ENCODE data around the gene NTN4. TPM values are rescaled to one million over a fixed set of nuclear protein-coding genes. Genes with fewer than 3 reads are reported as not detected.

NTN4 gene
- total and polyA plus RNA-seq, 10 of the 15 experiments (the other 5 are each of a cell fraction or from before 2014, with no cell fraction given) = 0.15 TPM; not detected in 9

DNA sequence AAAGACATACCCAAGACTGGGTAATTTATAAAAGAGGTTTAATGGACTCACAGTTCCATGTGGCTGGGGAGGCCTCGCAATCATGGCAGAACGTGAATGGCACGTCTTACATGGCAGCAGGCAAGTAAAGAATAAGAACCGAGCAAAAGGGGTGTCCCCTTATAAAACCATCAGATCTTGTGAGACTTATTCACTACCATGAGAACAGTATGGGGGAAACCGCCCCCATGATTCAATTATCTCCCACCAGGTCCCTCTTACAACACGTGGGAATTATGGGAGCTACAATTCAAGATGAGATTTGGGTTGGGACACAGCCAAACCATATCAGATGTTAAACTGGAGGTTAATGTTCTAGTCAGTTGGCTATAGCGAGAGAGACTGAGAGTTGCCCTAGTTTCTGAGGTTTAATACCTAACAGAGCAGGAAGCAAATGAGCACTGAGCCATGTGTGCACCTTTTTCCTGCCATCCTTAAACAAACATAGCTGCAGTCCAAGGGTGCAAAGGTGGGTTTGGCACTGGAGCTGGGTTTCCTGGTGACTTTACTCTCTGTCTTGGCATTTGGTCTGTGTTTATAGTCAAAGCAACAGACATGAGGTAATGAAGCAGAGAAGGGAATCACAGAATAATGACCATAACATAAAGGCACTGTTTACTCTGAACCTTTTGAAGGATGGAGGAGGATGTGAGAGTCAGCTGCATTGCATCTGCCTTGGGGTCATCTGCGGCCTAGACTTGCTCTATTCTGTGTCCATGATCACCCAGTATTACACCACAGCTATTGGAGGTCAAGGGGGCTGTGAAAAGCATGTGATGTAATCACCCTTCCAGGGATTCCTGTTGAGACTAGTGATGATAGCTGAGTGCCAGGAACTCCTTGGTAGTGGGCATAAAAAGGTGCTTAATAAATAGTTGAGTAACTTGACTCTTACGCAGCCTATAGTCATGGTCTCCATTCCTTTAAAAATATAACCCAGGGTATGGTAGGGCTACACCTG is 155.6 kb downstream of the NTN4 start:
- ChIA-PET POLR2A (interaction anchor here (0.6 kb wide), 1 partner anchor 274 kb away, joined by 3 read pairs; no protein-coding TSS in a partner anchor), SMC1A (ENCODE audit: uncharacterized antibody, unreplicated experiment) (no interaction called here), RAD21 (ENCODE audit: unreplicated experiment) (no interaction called here), CTCF (no interaction called here)
- in situ Hi-C loops (cut with MboI) (no loop called here), intact Hi-C loops (cut with micrococcal nuclease; ENCODE audit: unreplicated experiment) (no loop called here)
- ATAC-seq (no peak), DNase-seq (ENCODE audit: low read depth, low spot score) (no peak), FAIRE-seq (no peak)
- Histone ChIP-seq H3K27ac (ENCODE audit: control insufficient read depth, insufficient read depth) (no peak overlapping the region), H4K20me1 (ENCODE audit: control insufficient read depth, insufficient read depth) (no peaks in the 10 kb centered on the region), H3K4me1 (ENCODE audit: control insufficient read depth, insufficient read depth, low read length) (no peaks in the 10 kb centered on the region), H3K27me3 (replicated peaks in 1 of 2; ENCODE audit: control insufficient read depth in 2 of 2, insufficient read depth in 2 of 2, low read length in 1 of 2) (no peaks in the 10 kb centered on the region; a peak in 2 of 4 replicates), H2AFZ (ENCODE audit: control insufficient read depth, low read depth, low read length) (no peak overlapping the region), H3K79me2 (ENCODE audit: control insufficient read depth, insufficient read depth, low read length) (no peaks in the 10 kb centered on the region), H3K36me3 (ENCODE audit: control insufficient read depth in 2 of 2, insufficient read depth in 2 of 2, low read length in 1 of 2) (no peaks in the 10 kb centered on the region), H3K9me3 (replicated peaks; ENCODE audit: control insufficient read depth, insufficient read depth, low read length) (no peaks in the 10 kb centered on the region), H3K4me3 (no peak overlapping the region), H3K9ac (ENCODE audit: control insufficient read depth, insufficient read depth, low read length) (no peak overlapping the region), H3K4me2 (ENCODE audit: control insufficient read depth, insufficient read depth) (no peak overlapping the region)
- no peak for TF ChIP-seq RFX5 (IDR thresholded peaks at IDR 0.05; ENCODE audit: low read depth, low read length)
- TF ChIP-seq, protein P1, sequence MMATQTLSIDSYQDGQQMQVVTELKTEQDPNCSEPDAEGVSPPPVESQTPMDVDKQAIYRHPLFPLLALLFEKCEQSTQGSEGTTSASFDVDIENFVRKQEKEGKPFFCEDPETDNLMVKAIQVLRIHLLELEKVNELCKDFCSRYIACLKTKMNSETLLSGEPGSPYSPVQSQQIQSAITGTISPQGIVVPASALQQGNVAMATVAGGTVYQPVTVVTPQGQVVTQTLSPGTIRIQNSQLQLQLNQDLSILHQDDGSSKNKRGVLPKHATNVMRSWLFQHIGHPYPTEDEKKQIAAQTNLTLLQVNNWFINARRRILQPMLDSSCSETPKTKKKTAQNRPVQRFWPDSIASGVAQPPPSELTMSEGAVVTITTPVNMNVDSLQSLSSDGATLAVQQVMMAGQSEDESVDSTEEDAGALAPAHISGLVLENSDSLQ (IDR thresholded peaks at IDR 0.05) = no peak
- TF ChIP-seq HSF1 (IDR thresholded peaks at IDR 0.05; ENCODE audit: low read depth, low read length) = no peak
- no peak for TF ChIP-seq BRCA1 (IDR thresholded peaks at IDR 0.05; ENCODE audit: low read depth, low read length)
- no peak for TF ChIP-seq ZNF384 (IDR thresholded peaks at IDR 0.05; ENCODE audit: borderline replicate concordance, low read depth, low read length)
- no peak for TF ChIP-seq CTCF (IDR thresholded peaks at IDR 0.05 in 2 of 3, conservative IDR thresholded peaks at IDR 0.05 in 1 of 3; ENCODE audit: control insufficient read depth in 2 of 3, extremely low read depth in 1 of 3, insufficient read depth in 1 of 3, low read depth in 3 of 3, low read length in 3 of 3)
- TF ChIP-seq CREM (IDR thresholded peaks at IDR 0.05; ENCODE audit: low read depth) = no peak
- TF ChIP-seq, protein P2, sequence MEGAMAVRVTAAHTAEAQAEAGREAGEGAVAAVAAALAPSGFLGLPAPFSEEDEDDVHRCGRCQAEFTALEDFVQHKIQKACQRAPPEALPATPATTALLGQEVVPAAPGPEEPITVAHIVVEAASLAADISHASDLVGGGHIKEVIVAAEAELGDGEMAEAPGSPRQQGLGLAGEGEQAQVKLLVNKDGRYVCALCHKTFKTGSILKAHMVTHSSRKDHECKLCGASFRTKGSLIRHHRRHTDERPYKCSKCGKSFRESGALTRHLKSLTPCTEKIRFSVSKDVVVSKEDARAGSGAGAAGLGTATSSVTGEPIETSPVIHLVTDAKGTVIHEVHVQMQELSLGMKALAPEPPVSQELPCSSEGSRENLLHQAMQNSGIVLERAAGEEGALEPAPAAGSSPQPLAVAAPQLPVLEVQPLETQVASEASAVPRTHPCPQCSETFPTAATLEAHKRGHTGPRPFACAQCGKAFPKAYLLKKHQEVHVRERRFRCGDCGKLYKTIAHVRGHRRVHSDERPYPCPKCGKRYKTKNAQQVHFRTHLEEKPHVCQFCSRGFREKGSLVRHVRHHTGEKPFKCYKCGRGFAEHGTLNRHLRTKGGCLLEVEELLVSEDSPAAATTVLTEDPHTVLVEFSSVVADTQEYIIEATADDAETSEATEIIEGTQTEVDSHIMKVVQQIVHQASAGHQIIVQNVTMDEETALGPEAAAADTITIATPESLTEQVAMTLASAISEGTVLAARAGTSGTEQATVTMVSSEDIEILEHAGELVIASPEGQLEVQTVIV (IDR thresholded peaks at IDR 0.05; ENCODE audit: borderline replicate concordance, partially characterized antibody) = no peak
- TF ChIP-seq YY1 (IDR thresholded peaks at IDR 0.05; ENCODE audit: low read depth, low read length) = no peak
- no peak for TF ChIP-seq BMI1 (IDR thresholded peaks at IDR 0.05; ENCODE audit: borderline replicate concordance)
- TF ChIP-seq EZH2 (IDR thresholded peaks at IDR 0.05; ENCODE audit: borderline replicate concordance, control insufficient read depth, low read depth, low read length) = no peak
- TF ChIP-seq BCL11A (IDR thresholded peaks at IDR 0.05; ENCODE audit: low read depth, low read length) = no peak
- no TSS peak for BruUV-seq (replicated peaks)
- WGBS (ENCODE audit: insufficient coverage, insufficient replicate concordance, low lambda C conversion rate, missing lambda C conversion rate) = 27% methylated on average over 9 of the region's 9 CpGs
